Ascending aorta (tissue), 2 donors: ENCODE measurements around the gene KPNA6. TPM values are rescaled to one million over a fixed set of nuclear protein-coding genes. Genes with fewer than 3 reads are reported as not detected.

Experiments used
- DNase-seq, 2 donors: peaks; one replicate each; pipeline ENCODE4 v3.0.0-alpha.2; 2019; ENCODE audit warnings: low spot score in 2 of 2
- H3K27ac ChIP-seq, 2 donors: fragments of 200-600 bp; sonication (generic); one replicate each; pipeline ENCODE4 v1.5.1; 2016 to 2017; ENCODE audit warnings: mild to moderate bottlenecking in 1 of 2
- H3K27me3 ChIP-seq: fragments of 200-600 bp; sonication (generic); one replicate; pipeline ENCODE4 v1.5.1; 2017
- H3K36me3 ChIP-seq, 2 donors: fragments of 200-600 bp; sonication (generic); one replicate each; pipeline ENCODE4 v1.5.1; 2016
- H3K4me1 ChIP-seq, 2 donors: fragments of 200-600 bp; sonication (generic); one replicate each; pipeline ENCODE4 v1.5.1; 2016 to 2017; ENCODE audit warnings: mild to moderate bottlenecking in 1 of 2
- H3K4me3 ChIP-seq, 2 donors: fragments of 200-600 bp; sonication (generic); one replicate each; pipeline ENCODE4 v1.5.1; 2016 to 2017; ENCODE audit warnings: mild to moderate bottlenecking in 1 of 2
- H3K9me3 ChIP-seq, 2 donors: fragments of 200-600 bp; sonication (generic); one replicate each; pipeline ENCODE4 v1.5.1; 2016
- CTCF ChIP-seq, 3 experiments: fragments of 200-600 bp in 2 of 3; fragments of 450-650 bp in 1 of 3; sonication (generic) in 2 of 3; IDR thresholded peaks; one replicate each; pipeline ENCODE4 v1.5.1; 2016 to 2019; ENCODE audit warnings: antibody characterized with exemption in 3 of 3, mild to moderate bottlenecking in 1 of 3, moderate library complexity in 1 of 3
- intact Hi-C: fragments of 100-400 bp; cut with DNase I; formaldehyde crosslinking; loops from one replicate; pipeline ENCODE4 v1.15.1; 2023
- total RNA-seq: library from RNA; depleted of rRNA; stranded (reverse); fragments of >200 nt; gene quantifications from one replicate; pipeline ENCODE4 v1.1.0, GENCODE V29; 2016

KPNA6 gene
- total RNA-seq, 1 donor from 2014 or later: 26.1 TPM

- Histone ChIP-seq H3K4me3 (no peak overlapping the region), H3K27ac (no peak overlapping the region), H3K36me3 (peaks cover 44 to 66% of the 10 kb centered on the region in 2 donors), H3K27me3 (no peaks in the 10 kb centered on the region), H3K4me1 (no peaks in the 10 kb centered on the region), H3K9me3 (no peaks in the 10 kb centered on the region)
- DNase-seq: no peak
- intact Hi-C loops: no loop called here
- no peak for TF ChIP-seq CTCF (IDR thresholded peaks at IDR 0.05)
Measured at GRCh38 chr1:32091591-32091990, 16.3 kb upstream of the KPNA6 start.

DNA sequence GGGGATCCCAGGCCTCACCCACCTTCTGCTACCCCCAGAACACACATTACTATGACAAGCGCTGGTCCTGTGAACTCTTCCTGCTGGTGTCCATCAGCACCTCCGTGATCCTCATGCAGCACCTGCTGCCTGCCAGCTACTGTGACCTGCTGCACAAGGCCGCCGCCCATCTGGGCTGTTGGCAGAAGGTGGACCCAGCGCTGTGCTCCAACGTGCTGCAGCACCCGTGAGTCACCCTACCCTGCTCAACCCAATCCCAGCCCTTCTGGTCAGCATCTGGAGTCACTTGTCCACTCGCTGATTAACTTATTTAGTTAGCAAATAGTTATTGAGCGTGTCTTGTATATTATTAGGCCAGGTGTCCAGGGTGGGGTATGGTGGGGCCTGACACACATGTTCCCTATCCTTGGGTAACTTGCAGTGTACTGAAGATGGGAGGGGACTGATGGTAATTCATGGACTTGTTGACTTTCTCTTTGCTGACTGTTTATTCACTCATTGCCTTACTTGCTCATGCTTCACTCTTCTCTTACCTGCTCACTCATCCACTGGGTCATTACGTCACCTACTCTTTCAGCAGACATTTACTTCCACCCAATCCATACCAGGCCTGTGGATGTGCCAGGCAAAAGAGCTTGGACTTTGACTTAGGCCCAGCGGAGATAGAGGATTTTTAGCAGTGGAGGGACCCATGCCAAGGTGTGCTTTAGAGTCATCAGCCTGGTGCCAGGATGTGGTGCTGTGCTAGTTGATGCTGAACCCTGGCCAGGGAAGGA, 12.9 kb upstream of the KPNA6 start:
- Histone ChIP-seq H3K36me3 (peaks cover 52 to 81% of the 10 kb centered on the region in 2 donors), H3K4me3 (no peak overlapping the region), H3K9me3 (no peaks in the 10 kb centered on the region), H3K27me3 (no peaks in the 10 kb centered on the region), H3K27ac (no peak overlapping the region), H3K4me1 (no peaks in the 10 kb centered on the region)
- no peak for TF ChIP-seq CTCF (IDR thresholded peaks at IDR 0.05)
- intact Hi-C loops: no loop called here
- no peak for DNase-seq

GRCh38 chr1:32099426-32099825, 8.4 kb upstream of the KPNA6 start:
- DNase-seq: no peak
- H3K4me3 ChIP-seq: no peak overlapping the region
- H3K27ac ChIP-seq: no peak overlapping the region
- intact Hi-C loops: no loop called here
- TF ChIP-seq CTCF (IDR thresholded peaks at IDR 0.05): no peak
- no peaks in the 10 kb centered on the region for H3K4me1 ChIP-seq
- H3K9me3 ChIP-seq: no peaks in the 10 kb centered on the region
- no peaks in the 10 kb centered on the region for H3K27me3 ChIP-seq
- H3K36me3 ChIP-seq: peaks cover 33 to 68% of the 10 kb centered on the region in 2 donors

GRCh38 chr1:32100359-32100758, 7.5 kb upstream of the KPNA6 start:
- Histone ChIP-seq H3K36me3 (peaks cover 24 to 58% of the 10 kb centered on the region in 2 donors), H3K4me3 (no peak overlapping the region), H3K27me3 (no peaks in the 10 kb centered on the region), H3K27ac (no peak overlapping the region), H3K4me1 (no peaks in the 10 kb centered on the region), H3K9me3 (no peaks in the 10 kb centered on the region)
- intact Hi-C loops: no loop called here
- no peak for TF ChIP-seq CTCF (IDR thresholded peaks at IDR 0.05)
- no peak for DNase-seq

GRCh38 chr1:32100807-32101708, 6.8 kb upstream of the KPNA6 start:
- TF ChIP-seq CTCF (IDR thresholded peaks at IDR 0.05): no peak
- DNase-seq: no peak
- no peaks in the 10 kb centered on the region for H3K4me1 ChIP-seq
- H3K27ac ChIP-seq: no peak overlapping the region
- no peaks in the 10 kb centered on the region for H3K9me3 ChIP-seq
- no peaks in the 10 kb centered on the region for H3K27me3 ChIP-seq
- H3K36me3 ChIP-seq: peaks cover 21 to 52% of the 10 kb centered on the region in 2 donors
- intact Hi-C loops: no loop called here
- H3K4me3 ChIP-seq: no peak overlapping the region
